HepG2 (cell line): Measurements from ENCODE around the gene SLC1A2. TPM values are rescaled to one million over a fixed set of nuclear protein-coding genes. Genes with fewer than 3 reads are reported as not detected.

Experiments
- ATAC-seq: fragments of 200-7000 bp; cut with Tn5 transposase; 3 replicates; pipeline ENCODE4 v1.9.1; 2020; ENCODE audit warnings: mild to moderate bottlenecking, moderate library complexity
- BruUV-seq: library from RNA; stranded (reverse); fragments of 400-500 nt; replicated peaks from 2 replicates; lab custom pipeline; 2021; lab: Mats Ljungman, UMichigan
- CTCF ChIA-PET: fragments of 300-600 bp; formaldehyde crosslinking; extraction: SDS; loops from one replicate; lab custom pipeline; 2021; ENCODE audit warnings: low total read pairs, inconsistent platforms, low intra/inter-chr PET ratio; lab: Yijun Ruan, JAX
- POLR2A ChIA-PET: fragments of 350-600 bp; sonication (Branson Sonifier 250); formaldehyde crosslinking; loops from one replicate; lab custom pipeline; 2020; ENCODE audit warnings: antibody characterized with exemption, inconsistent platforms; lab: Yijun Ruan, JAX
- DNase-seq: peaks from one replicate; pipeline ENCODE4 v3.0.0-alpha.2; 2015; ENCODE audit warnings: low spot score
- FAIRE-seq: peaks from 3 replicates; lab custom pipeline; 2011; peaks lifted over from hg19 to GRCh38; lab: Jason Lieb, UNC
- H2AFZ ChIP-seq: one replicate; pipeline ENCODE4 v1.6.1; 2011; ENCODE audit warnings: low read length, inconsistent platforms
- H3K27ac ChIP-seq: fragments of 300-600 bp; 3 replicates; pipeline ENCODE4 v1.8.0; 2011; ENCODE audit warnings: mixed run types, mild to moderate bottlenecking, mixed read lengths, low read length, inconsistent platforms; ENCODE audit not compliant: insufficient read depth; ENCODE audit errors: extremely low read length
- H3K27me3 ChIP-seq, 2 experiments: fragments of 200-600 bp in 1 of 2; 2 replicates in 1 of 2; 3 replicates in 1 of 2; pipeline versions ENCODE4 v1.6.0 to v1.8.0; 2011; ENCODE audit warnings: low read length in 2 of 2, mild to moderate bottlenecking in 2 of 2, moderate library complexity in 2 of 2, inconsistent platforms in 1 of 2; ENCODE audit not compliant: insufficient read depth in 2 of 2, control insufficient read depth in 1 of 2
- H3K36me3 ChIP-seq, 2 experiments: fragments of 200-600 bp in 1 of 2; replicated peaks in 1 of 2; 2 replicates in 1 of 2; 3 replicates in 1 of 2; pipeline versions ENCODE4 v1.5.1 to v1.8.0; 2011; ENCODE audit warnings: low read length in 2 of 2, inconsistent platforms in 1 of 2; ENCODE audit not compliant: insufficient read depth in 2 of 2, control insufficient read depth in 1 of 2
- H3K4me1 ChIP-seq: 2 replicates; pipeline ENCODE4 v1.5.1; 2012; ENCODE audit warnings: low read length, inconsistent platforms; ENCODE audit not compliant: insufficient read depth
- H3K4me2 ChIP-seq: 2 replicates; pipeline ENCODE4 v1.6.0; 2011; ENCODE audit warnings: low read depth, low read length, inconsistent platforms
- H3K4me3 ChIP-seq, 3 experiments: fragments of 200-600 bp in 1 of 3; sonication (generic), shearing (Covaris generic) in 1 of 3; replicated peaks in 1 of 3; 2 replicates each; pipeline ENCODE4 v1.5.1; 2011 to 2016; ENCODE audit warnings: low read length in 3 of 3, inconsistent platforms in 2 of 3, low read depth in 2 of 3, mild to moderate bottlenecking in 2 of 3, control low read depth in 1 of 3, mixed read lengths in 1 of 3; ENCODE audit not compliant: insufficient read depth in 1 of 3
- H3K79me2 ChIP-seq: one replicate; pipeline ENCODE4 v1.6.1; 2011; ENCODE audit warnings: low read length, inconsistent platforms; ENCODE audit not compliant: insufficient read depth
- H3K9ac ChIP-seq: 2 replicates; pipeline ENCODE4 v1.6.0; 2011; ENCODE audit warnings: mild to moderate bottlenecking, low read depth, low read length, inconsistent platforms; ENCODE audit not compliant: insufficient read depth
- H3K9me3 ChIP-seq: 2 replicates; pipeline ENCODE4 v1.5.1; 2012; ENCODE audit warnings: mild to moderate bottlenecking, low read length
- H4K20me1 ChIP-seq: 2 replicates; pipeline ENCODE4 v1.6.0; 2011; ENCODE audit warnings: inconsistent platforms, mild to moderate bottlenecking, low read length, moderate library complexity; ENCODE audit not compliant: insufficient read depth
- CC2D1A ChIP-seq: sonication (generic); formaldehyde crosslinking; IDR thresholded peaks from 2 replicates; pipeline ENCODE4 v1.8.1; 2023; ENCODE audit warnings: mild to moderate bottlenecking, missing genetic modification reagents
- FLYWCH1 ChIP-seq: sonication (generic); formaldehyde crosslinking; IDR thresholded peaks from 2 replicates; pipeline ENCODE4 v1.8.1; 2023; ENCODE audit warnings: mild to moderate bottlenecking, missing genetic modification reagents
- GPBP1L1 ChIP-seq: sonication (generic); formaldehyde crosslinking; IDR thresholded peaks from 2 replicates; pipeline ENCODE4 v1.5.0; 2020; ENCODE audit warnings: mild to moderate bottlenecking, missing genetic modification reagents
- SMARCE1 ChIP-seq: fragments of 450-650 bp; IDR thresholded peaks from 2 replicates; pipeline ENCODE4 v1.6.1; 2017; ENCODE audit warnings: borderline replicate concordance
- STAG1 ChIP-seq: sonication (generic); formaldehyde crosslinking; IDR thresholded peaks from 2 replicates; pipeline ENCODE4 v1.4.0; 2020; ENCODE audit warnings: missing genetic modification reagents
- SYNCRIP ChIP-seq: fragments of 200-400 bp; formaldehyde crosslinking; IDR thresholded peaks from 2 replicates; pipeline ENCODE4 v1.6.1; 2018; ENCODE audit warnings: mild to moderate bottlenecking, low read depth, low read length; ENCODE audit not compliant: insufficient read depth
- TRIM22 ChIP-seq: fragments of 450-650 bp; IDR thresholded peaks from 2 replicates; pipeline ENCODE4 v1.6.1; 2017
- ZSCAN21 ChIP-seq: sonication (generic); formaldehyde crosslinking; IDR thresholded peaks from 2 replicates; pipeline ENCODE4 v1.8.0; 2022; ENCODE audit warnings: mild to moderate bottlenecking, missing genetic modification reagents, moderate library complexity, borderline replicate concordance
- ZSCAN31 ChIP-seq: sonication (generic); formaldehyde crosslinking; IDR thresholded peaks from 2 replicates; pipeline ENCODE4 v1.5.0; 2020; ENCODE audit warnings: low read depth, mild to moderate bottlenecking, missing genetic modification reagents
- WGBS: methylation state at CpG from one replicate; pipeline ENCODE4 v1.1.6; 2017; ENCODE audit warnings: low lambda C conversion rate; 5-methylcytosine and 5-hydroxymethylcytosine counted together
- in situ Hi-C: cut with HindIII; loops from 2 replicates; pipeline ENCODE4 v1.10.0; 2017; ENCODE audit warnings: low pct_unique_long_range_greater_than_20kb; ENCODE audit not compliant: extremely low pct_ligation_motif_present
- intact Hi-C: fragments of 100-400 bp; cut with micrococcal nuclease; formaldehyde crosslinking; loops from one replicate; pipeline ENCODE4 v1.10.0; 2022; ENCODE audit not compliant: unreplicated experiment
- polyA plus RNA-seq, 8 experiments: library from polyadenylated mRNA; depleted of rRNA in 3 of 8; stranded (reverse) in 7 of 8; unstranded in 1 of 8; fragments of >200 nt; fragmentation: Illumina TruSeq in 4 of 8; extraction: Trizol in 4 of 8; gene quantifications; 2 replicates each; pipeline versions ENCODE4 v1.2.1 to v1.2.3, GENCODE V29; 2011 to 2016; ENCODE audit warnings: low read depth in 4 of 8, missing spikeins in 1 of 8, mixed read lengths in 1 of 8; ENCODE audit not compliant: insufficient read depth in 1 of 8
- total RNA-seq, 5 experiments: library from RNA; depleted of rRNA; stranded (reverse); fragments of >200 nt; fragmentation: Illumina TruSeq; extraction: Trizol; gene quantifications; 2 replicates each; pipeline ENCODE4 v1.2.3, GENCODE V29; 2016; ENCODE audit warnings: low read depth in 1 of 5
- TF ChIP-seq, protein P1 (sequence below): sonication (generic); formaldehyde crosslinking; IDR thresholded peaks from 2 replicates; pipeline ENCODE4 v1.5.0; 2020; ENCODE audit warnings: mild to moderate bottlenecking, missing genetic modification reagents
- TF ChIP-seq, protein P2 (sequence below): IDR thresholded peaks from 2 replicates; pipeline ENCODE4 v1.6.1; 2016; ENCODE audit warnings: missing compliant biosample characterization, missing genetic modification reagents, borderline replicate concordance
- TF ChIP-seq, protein P3 (sequence below): sonication (generic); formaldehyde crosslinking; IDR thresholded peaks from 2 replicates; pipeline ENCODE4 v1.4.0; 2020; ENCODE audit warnings: mild to moderate bottlenecking, low read depth, missing genetic modification reagents

The SLC1A2 gene
- total and polyA plus RNA-seq, 2 of the 13 experiments (the other 11 are each of a cell fraction or from before 2014, with no cell fraction given) = 23.2 to 43.2 TPM

GRCh38 chr11:35287344-35287890 lies 131.9 kb downstream of the SLC1A2 start:
- Histone ChIP-seq H3K27me3 (no peaks in the 10 kb centered on the region), H3K9me3 (no peaks in the 10 kb centered on the region), H3K4me1 (no peaks in the 10 kb centered on the region), H3K27ac (no peak overlapping the region), H3K4me2 (no peak overlapping the region), H3K4me3 (no peak overlapping the region), H2AFZ (no peak overlapping the region), H3K79me2 (no peaks in the 10 kb centered on the region), H4K20me1 (no peaks in the 10 kb centered on the region), H3K9ac (no peak overlapping the region), H3K36me3 (peaks cover 0 to 24% of the 10 kb centered on the region in 2 experiments; a peak in 2 of 5 replicates)
- BruUV-seq = no TSS peak
- in situ Hi-C loops = no loop called here
- DNase-seq (no peak), FAIRE-seq (no peak), ATAC-seq (no peak)
- WGBS = 94% methylated on average over 5 of the region's 5 CpGs
- CTCF ChIA-PET = no interaction called here
- intact Hi-C loops = no loop called here
- POLR2A ChIA-PET = no interaction called here
- TF ChIP-seq, protein P1, sequence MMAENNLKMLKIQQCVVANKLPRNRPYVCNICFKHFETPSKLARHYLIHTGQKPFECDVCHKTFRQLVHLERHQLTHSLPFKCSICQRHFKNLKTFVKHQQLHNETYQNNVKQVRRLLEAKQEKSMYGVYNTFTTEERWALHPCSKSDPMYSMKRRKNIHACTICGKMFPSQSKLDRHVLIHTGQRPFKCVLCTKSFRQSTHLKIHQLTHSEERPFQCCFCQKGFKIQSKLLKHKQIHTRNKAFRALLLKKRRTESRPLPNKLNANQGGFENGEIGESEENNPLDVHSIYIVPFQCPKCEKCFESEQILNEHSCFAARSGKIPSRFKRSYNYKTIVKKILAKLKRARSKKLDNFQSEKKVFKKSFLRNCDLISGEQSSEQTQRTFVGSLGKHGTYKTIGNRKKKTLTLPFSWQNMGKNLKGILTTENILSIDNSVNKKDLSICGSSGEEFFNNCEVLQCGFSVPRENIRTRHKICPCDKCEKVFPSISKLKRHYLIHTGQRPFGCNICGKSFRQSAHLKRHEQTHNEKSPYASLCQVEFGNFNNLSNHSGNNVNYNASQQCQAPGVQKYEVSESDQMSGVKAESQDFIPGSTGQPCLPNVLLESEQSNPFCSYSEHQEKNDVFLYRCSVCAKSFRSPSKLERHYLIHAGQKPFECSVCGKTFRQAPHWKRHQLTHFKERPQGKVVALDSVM = no peak
- TF ChIP-seq GPBP1L1 (CRISPR knock-in tag) (no peak), SMARCE1 (no peak), TRIM22 (no peak), FLYWCH1 (CRISPR knock-in tag) (no peak), ZSCAN31 (CRISPR knock-in tag) (no peak), SYNCRIP (no peak), CC2D1A (no peak), ZSCAN21 (CRISPR knock-in tag) (no peak), STAG1 (CRISPR knock-in tag) (no peak)
- TF ChIP-seq, protein P2, sequence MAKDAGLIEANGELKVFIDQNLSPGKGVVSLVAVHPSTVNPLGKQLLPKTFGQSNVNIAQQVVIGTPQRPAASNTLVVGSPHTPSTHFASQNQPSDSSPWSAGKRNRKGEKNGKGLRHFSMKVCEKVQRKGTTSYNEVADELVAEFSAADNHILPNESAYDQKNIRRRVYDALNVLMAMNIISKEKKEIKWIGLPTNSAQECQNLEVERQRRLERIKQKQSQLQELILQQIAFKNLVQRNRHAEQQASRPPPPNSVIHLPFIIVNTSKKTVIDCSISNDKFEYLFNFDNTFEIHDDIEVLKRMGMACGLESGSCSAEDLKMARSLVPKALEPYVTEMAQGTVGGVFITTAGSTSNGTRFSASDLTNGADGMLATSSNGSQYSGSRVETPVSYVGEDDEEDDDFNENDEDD (CRISPR knock-in tag) = no peak
- TF ChIP-seq, protein P3, sequence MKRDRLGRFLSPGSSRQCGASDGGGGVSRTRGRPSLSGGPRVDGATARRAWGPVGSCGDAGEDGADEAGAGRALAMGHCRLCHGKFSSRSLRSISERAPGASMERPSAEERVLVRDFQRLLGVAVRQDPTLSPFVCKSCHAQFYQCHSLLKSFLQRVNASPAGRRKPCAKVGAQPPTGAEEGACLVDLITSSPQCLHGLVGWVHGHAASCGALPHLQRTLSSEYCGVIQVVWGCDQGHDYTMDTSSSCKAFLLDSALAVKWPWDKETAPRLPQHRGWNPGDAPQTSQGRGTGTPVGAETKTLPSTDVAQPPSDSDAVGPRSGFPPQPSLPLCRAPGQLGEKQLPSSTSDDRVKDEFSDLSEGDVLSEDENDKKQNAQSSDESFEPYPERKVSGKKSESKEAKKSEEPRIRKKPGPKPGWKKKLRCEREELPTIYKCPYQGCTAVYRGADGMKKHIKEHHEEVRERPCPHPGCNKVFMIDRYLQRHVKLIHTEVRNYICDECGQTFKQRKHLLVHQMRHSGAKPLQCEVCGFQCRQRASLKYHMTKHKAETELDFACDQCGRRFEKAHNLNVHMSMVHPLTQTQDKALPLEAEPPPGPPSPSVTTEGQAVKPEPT (CRISPR knock-in tag) = no peak
